Measurements from ENCODE around the gene SNX15. TPM values are rescaled to one million over a fixed set of nuclear protein-coding genes. Genes with fewer than 3 reads are reported as not detected.
"Not testable (repeated sequence)": the region's sequence is repeated elsewhere in the genome, so short reads cannot be mapped to it uniquely, and the experiment has no call there.

Gene SNX15
- total and polyA plus RNA-seq, 7 donors, result 15.6 to 66.5 (median 21.7) TPM

DNA sequence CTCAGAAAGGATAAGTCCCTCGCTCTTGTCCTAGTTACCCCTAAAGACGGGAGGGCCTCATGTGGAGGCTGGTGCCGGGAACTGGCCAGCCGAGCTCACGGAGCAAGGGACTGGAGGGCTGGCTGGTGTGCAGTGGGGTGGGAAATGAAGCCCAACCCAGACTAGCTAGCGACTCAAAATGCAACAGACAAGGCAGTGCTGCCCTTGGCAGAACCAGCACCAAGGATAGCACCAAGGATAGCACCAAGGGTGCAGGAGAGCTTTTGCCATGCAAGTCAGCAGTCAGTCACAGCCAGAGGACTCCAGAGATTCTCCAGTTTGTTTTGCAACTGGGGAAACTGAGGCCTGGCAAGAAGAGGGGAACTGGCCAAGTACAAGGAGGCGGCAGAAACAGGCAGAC lies 24.0 kb upstream of the SNX15 start:
- no peaks in the 10 kb centered on the region for H3K27me3 ChIP-seq (ENCODE audit: insufficient read depth in 3 of 3, low read length in 2 of 3)
- intact Hi-C loops (cut with DNase I), result no loop called here
- 65 to 70% (median 69%) methylated on average over 7 of the region's 7 CpGs for WGBS, 3 donors
- no peaks in the 10 kb centered on the region for H3K4me1 ChIP-seq
- no peaks in the 10 kb centered on the region for H3K9me3 ChIP-seq
- H3K27ac ChIP-seq, result no peak overlapping the region
- H3K4me3 ChIP-seq, result no peak overlapping the region
- no peak for ATAC-seq
- H3K36me3 ChIP-seq (ENCODE audit: insufficient read depth in 1 of 2, low read depth in 1 of 2), result no peaks in the 10 kb centered on the region
- DNase-seq, result no peak
- TF ChIP-seq, protein P1, sequence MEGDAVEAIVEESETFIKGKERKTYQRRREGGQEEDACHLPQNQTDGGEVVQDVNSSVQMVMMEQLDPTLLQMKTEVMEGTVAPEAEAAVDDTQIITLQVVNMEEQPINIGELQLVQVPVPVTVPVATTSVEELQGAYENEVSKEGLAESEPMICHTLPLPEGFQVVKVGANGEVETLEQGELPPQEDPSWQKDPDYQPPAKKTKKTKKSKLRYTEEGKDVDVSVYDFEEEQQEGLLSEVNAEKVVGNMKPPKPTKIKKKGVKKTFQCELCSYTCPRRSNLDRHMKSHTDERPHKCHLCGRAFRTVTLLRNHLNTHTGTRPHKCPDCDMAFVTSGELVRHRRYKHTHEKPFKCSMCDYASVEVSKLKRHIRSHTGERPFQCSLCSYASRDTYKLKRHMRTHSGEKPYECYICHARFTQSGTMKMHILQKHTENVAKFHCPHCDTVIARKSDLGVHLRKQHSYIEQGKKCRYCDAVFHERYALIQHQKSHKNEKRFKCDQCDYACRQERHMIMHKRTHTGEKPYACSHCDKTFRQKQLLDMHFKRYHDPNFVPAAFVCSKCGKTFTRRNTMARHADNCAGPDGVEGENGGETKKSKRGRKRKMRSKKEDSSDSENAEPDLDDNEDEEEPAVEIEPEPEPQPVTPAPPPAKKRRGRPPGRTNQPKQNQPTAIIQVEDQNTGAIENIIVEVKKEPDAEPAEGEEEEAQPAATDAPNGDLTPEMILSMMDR (IDR thresholded peaks at IDR 0.05), result no peak

DNA sequence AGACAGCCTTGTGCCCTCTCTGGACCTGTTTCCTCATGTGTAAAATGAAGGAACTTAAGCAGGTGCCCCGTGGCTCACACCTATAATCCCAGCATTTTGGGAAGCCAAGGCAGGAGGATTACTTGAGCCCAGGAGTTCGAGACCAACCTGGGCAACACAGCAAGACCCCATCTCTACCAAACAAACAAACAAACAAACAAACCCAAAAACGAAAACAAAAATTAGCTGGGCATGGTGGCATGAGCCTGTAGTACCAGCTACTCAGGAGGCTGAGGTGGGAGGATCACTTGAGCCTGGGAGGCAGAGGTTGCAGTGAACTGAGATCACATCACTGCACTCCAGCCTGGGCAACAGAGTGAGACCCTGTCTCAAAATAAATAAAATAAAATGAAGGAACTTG lies 23.3 kb upstream of the SNX15 start:
- intact Hi-C loops (cut with DNase I); H3K36me3 ChIP-seq (ENCODE audit: insufficient read depth in 1 of 2, low read depth in 1 of 2); H3K27ac ChIP-seq; H3K27me3 ChIP-seq (ENCODE audit: insufficient read depth in 3 of 3, low read length in 2 of 3); ATAC-seq; H3K4me1 ChIP-seq; H3K4me3 ChIP-seq; DNase-seq; H3K9me3 ChIP-seq: not testable (repeated sequence)
- 53 to 63% (median 61%) methylated on average over 3 of the region's 3 CpGs for WGBS, 3 donors

DNA sequence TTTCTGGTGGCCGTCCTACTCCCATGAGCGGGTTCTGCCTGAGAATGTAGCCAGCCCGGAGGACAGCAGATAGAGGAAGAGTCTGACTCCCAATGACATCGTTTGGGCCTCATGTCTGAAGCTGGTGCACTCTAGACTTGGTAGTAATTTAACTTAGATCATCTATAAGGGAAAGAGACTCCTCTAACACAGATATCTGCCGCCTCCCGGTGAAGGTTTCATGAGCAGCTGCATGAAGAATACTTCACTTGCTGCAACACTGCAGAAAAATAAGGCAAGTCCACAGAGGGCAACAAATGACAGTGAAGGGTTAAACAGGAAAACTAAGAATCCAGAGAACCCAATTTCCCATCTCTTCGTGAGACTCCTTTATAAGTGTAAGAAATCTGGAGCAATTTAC lies 19.2 kb upstream of the SNX15 start:
- no peak for DNase-seq
- Histone ChIP-seq H3K9me3 (no peaks in the 10 kb centered on the region), H3K27me3 (ENCODE audit: insufficient read depth in 3 of 3, low read length in 2 of 3) (no peaks in the 10 kb centered on the region), H3K4me1 (peaks cover 2% of the 10 kb centered on the region), H3K4me3 (no peak overlapping the region), H3K36me3 (ENCODE audit: insufficient read depth in 1 of 2, low read depth in 1 of 2) (no peaks in the 10 kb centered on the region), H3K27ac (no peak overlapping the region)
- TF ChIP-seq, protein P1 (IDR thresholded peaks at IDR 0.05), result no peak
- ATAC-seq, result no peak
- WGBS, 3 donors, result 67 to 70% (median 68%) methylated on average over 7 of the region's 7 CpGs
- intact Hi-C loops (cut with DNase I), result no loop called here

DNA sequence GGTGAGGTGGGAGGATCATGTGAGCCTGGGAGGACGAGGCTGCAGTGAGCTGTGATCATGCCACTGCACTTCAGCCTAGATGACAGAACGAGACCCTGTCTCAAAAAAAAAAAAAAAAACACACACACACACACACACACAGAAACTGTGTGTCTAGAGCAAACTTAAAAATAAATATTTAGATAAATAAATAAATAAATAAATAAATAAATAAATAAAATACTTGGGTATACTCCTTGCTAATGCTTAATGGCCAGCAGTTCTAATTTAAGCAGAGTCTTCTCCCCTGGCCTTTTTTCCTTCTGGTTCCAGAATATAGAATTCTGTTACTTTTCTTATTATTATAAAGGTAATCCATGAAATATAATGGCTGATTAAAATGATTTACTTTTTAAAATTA lies 18.4 kb upstream of the SNX15 start:
- ATAC-seq (no peak), DNase-seq (no peak)
- Histone ChIP-seq H3K27me3 (ENCODE audit: insufficient read depth in 3 of 3, low read length in 2 of 3) (no peaks in the 10 kb centered on the region), H3K27ac (no peak overlapping the region), H3K9me3 (no peaks in the 10 kb centered on the region), H3K4me3 (no peak overlapping the region), H3K4me1 (peaks cover 5% of the 10 kb centered on the region), H3K36me3 (ENCODE audit: insufficient read depth in 1 of 2, low read depth in 1 of 2) (no peaks in the 10 kb centered on the region)
- intact Hi-C loops (cut with DNase I), result no loop called here
- 89 to 93% (median 89%) methylated on average over 2 of the region's 2 CpGs for WGBS, 3 donors
- TF ChIP-seq, protein P1 (IDR thresholded peaks at IDR 0.05), result no peak

DNA sequence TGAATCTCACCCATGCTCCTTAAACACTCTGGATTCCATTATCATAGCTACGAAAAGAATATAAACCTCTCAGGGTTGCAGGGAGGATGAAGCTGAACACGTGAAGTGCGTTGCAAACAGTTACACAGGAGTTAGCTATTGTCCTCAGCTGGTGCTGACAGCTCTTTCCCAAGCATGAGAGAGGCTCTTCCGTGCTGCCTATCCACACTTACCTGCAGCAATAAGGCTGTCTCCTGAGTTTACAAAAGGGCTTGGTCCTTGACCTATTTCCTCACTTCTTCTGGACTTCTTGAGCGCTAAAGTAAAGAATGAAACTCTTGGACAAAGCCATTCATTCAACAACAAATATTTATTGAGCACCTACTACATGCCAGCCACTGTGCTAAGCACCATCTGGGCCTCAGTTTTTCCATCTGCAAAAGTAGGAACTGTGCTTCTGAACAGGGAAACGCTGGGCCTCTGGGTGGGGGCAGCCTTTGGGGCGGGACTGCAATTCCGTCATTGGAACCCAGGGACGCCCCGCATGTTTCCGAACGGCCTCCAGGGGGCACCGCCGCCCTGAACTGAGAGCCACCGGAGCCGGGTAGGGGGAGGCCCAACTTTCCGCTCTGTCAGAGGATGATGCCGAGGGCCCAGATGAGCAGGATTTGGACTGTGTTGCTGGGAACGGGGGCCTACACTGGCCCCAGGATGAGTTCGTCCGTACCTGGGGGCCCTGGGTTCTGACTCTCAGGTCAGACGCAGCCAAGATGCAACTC lies 13.9 kb upstream of the SNX15 start:
- peak overlapping the region; percentile 97 for H3K27ac ChIP-seq
- ATAC-seq, result peak; percentile 87 to 91 (median 88)
- peaks cover 0 to 8% of the 10 kb centered on the region in 2 donors for H3K36me3 ChIP-seq (ENCODE audit: insufficient read depth in 1 of 2, low read depth in 1 of 2)
- TF ChIP-seq, protein P1 (IDR thresholded peaks at IDR 0.05), result peak; percentile 69
- peak; percentile 94 for DNase-seq
- 14 to 15% (median 15%) methylated on average over 21 to 22 of the region's 22 CpGs for WGBS, 3 donors
- no peaks in the 10 kb centered on the region for H3K9me3 ChIP-seq
- peak overlapping the region; percentile 81 for H3K4me3 ChIP-seq
- H3K4me1 ChIP-seq, result peaks cover 5% of the 10 kb centered on the region
- intact Hi-C loops (cut with DNase I), result loop anchor here (1.0 to 10.0 kb wide), 4 partner anchors 86 to 169 kb away; partner anchors contain the start of genes CDC42BPG (in 1 of the 2) and TM7SF2 (in 1 of the 2)
- H3K27me3 ChIP-seq (ENCODE audit: insufficient read depth in 3 of 3, low read length in 2 of 3), result no peaks in the 10 kb centered on the region

Data from psoas muscle (tissue), 8 donors.